ENCODE data around the gene DNAJC16.

DNAJC16 gene

DNA sequence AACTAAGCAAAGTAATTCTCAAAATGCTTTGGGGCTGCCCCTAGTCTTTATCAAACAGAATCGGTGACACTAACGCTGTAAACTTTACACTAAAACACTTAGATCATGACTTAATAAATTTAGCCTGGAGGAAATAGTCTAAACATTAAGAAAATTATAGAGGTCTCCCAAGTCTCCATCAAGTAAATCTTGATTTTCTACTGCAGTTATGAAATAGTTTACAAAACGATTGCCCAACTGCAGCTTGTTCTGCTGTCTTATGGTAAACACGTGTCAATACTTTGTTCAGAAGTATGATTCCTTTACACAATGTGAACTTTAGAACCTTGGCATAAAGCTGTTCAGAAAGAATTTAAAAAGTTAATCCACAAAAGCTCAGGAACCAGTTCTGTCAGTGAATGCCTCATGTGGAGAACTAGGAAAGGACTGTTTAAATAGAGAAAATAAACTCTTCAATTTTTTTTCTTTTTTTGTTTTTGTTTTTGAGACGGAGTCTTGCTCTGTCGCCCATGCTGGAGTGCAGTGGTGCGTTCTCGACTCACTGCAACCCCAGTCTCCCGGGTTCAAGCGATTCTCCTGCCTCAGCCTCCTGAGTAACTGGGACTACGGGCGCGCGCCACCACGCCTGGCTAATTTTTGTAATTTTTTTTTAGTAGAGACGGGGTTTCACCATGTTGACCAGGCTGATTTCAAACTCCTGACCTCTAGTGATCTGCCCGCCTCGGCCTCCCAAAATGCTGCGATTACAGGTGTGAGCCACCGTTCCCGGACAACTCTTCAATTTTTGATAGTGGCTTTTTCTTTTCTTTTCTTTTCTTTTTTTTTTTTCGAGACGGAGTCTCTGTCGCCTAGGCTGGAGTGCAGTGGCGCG, 92.2 kb downstream of the DNAJC16 start:
- no peaks in the 10 kb centered on the region for H3K36me3 ChIP-seq (ENCODE audit: control insufficient read depth, low read depth, low read length)
- no peaks in the 10 kb centered on the region for H3K27me3 ChIP-seq (ENCODE audit: control insufficient read depth, insufficient read depth, low read length)
- H3K9me3 ChIP-seq (ENCODE audit: control insufficient read depth, low read depth, low read length): no peaks in the 10 kb centered on the region
- H3K27ac ChIP-seq (ENCODE audit: low read length): no peak overlapping the region
- H3K4me1 ChIP-seq (ENCODE audit: control insufficient read depth, low read depth, low read length): peaks cover 9% of the 10 kb centered on the region
- H3K9ac ChIP-seq (ENCODE audit: low read length): peak overlapping the region; percentile 90
- H3K4me3 ChIP-seq (ENCODE audit: low read length): peak overlapping the region; percentile 99

DNA sequence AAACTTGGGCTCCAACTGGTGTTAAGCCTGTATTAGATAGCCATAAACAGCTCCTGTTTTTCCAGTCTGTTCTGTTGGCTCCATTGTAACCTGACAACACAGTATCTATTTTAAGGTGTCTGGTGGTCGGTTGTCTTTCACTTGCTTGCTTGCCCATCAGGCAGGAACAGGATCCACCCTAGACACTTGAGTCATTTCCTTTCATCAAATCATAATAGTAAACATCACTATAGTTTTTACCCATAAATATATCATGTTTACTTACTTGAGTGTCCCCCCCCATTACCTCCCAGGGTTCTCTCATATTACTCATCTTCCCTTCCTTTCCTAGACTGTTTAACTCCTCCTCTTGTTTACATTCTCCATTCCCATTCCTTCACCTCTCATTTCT, 93.5 kb downstream of the DNAJC16 start:
- Histone ChIP-seq H3K36me3 (ENCODE audit: control insufficient read depth, low read depth, low read length) (no peaks in the 10 kb centered on the region), H3K27me3 (ENCODE audit: control insufficient read depth, insufficient read depth, low read length) (no peaks in the 10 kb centered on the region), H3K4me3 (ENCODE audit: low read length) (no peak overlapping the region), H3K27ac (ENCODE audit: low read length) (no peak overlapping the region), H3K9me3 (ENCODE audit: control insufficient read depth, low read depth, low read length) (no peaks in the 10 kb centered on the region), H3K4me1 (ENCODE audit: control insufficient read depth, low read depth, low read length) (peaks cover 9% of the 10 kb centered on the region), H3K9ac (ENCODE audit: low read length) (no peak overlapping the region)

DNA sequence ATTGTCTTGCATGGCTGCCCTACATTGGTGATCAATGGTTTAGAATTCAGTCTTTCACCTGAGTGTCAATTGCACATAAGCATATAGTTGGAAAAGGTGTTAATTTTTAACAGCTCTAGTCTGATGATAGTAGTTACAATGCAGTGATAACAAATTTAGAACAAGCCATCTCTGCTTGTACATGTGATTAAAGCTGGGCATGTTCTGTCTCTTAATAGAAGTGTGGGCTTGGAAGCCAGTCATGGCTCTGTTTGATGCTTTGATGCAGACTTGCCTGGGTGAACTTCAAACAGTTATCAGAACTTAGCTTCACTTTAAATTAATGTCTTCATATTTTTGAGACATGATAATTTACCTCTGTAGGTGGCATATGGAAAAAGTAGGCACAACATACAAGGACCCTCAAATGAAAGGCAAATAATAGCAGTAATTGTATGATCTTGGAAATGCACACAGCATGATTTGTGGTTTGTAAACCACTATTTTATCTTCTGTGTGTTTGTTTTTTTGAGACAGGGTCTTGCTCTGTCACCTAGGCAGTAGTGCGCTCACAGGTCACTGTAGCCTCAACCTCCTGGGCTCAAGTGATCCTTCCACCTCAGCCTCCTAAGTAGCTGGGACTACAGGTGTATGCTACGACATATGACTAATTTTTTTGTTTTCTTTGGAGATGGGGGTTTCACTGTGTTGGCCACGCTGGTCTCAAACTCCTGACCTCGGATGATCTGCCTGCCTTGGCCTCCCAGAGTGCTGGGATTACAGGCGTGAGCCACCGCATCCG, 94.4 kb downstream of the DNAJC16 start:
- H3K27ac ChIP-seq (ENCODE audit: low read length): no peak overlapping the region
- H3K9ac ChIP-seq (ENCODE audit: low read length): no peak overlapping the region
- no peaks in the 10 kb centered on the region for H3K27me3 ChIP-seq (ENCODE audit: control insufficient read depth, insufficient read depth, low read length)
- H3K9me3 ChIP-seq (ENCODE audit: control insufficient read depth, low read depth, low read length): no peaks in the 10 kb centered on the region
- no peaks in the 10 kb centered on the region for H3K36me3 ChIP-seq (ENCODE audit: control insufficient read depth, low read depth, low read length)
- peaks cover 9% of the 10 kb centered on the region for H3K4me1 ChIP-seq (ENCODE audit: control insufficient read depth, low read depth, low read length)
- H3K4me3 ChIP-seq (ENCODE audit: low read length): no peak overlapping the region

DNA sequence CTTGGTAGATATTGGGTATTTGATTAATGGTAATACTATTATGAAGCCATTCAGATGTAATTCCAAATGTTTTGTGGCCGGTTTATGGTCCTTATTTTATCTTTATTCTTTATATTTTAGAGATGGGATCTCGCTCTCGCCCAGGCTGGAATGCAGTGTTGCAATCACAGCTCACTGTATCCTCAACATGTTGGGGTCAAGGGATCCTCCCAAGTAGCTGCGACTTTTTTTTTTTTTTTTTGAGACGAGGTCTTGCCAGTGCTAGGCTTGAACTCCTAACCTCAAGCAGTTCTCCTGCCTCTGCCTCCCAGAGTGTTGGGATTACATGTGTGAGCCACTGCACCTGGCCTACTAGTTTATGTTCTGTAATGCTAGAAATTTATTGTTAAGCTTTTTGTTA, 95.3 kb downstream of the DNAJC16 start:
- no peak overlapping the region for H3K9ac ChIP-seq (ENCODE audit: low read length)
- H3K4me1 ChIP-seq (ENCODE audit: control insufficient read depth, low read depth, low read length): peaks cover 6% of the 10 kb centered on the region
- H3K27ac ChIP-seq (ENCODE audit: low read length): no peak overlapping the region

DNA sequence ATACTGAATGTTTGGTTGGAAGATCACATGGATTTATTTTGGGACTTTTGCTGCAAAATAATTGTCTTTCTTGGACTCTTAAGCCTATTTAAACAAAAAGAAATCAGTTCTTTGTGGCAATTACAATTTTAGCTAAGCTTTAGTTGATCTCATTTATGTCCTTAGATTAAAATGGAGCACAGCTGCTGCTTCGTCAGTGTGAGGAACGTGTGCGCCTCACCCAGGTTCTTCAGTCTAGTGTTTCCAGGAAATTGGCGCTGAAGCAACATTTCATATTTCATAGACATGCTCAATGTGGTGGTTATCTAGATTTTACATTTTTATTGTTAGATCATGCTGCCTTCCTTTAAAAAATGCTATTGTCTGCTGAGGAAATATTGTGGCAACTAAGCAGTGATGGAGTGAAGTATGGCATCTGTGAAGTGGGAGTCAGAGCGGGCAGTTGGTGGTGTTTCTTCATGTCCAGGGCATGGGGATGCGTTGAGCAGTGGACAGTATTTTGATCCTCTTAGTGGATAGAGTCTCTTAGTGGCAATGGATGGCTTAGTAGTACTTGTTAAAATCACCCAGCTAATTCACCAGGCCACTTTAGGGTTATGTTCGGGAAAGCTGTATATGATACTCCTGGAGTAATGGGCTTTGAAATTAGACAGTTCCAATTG, 96.2 kb downstream of the DNAJC16 start:
- no peak overlapping the region for H3K4me3 ChIP-seq (ENCODE audit: low read length)
- no peaks in the 10 kb centered on the region for H3K9me3 ChIP-seq (ENCODE audit: control insufficient read depth, low read depth, low read length)
- H3K4me1 ChIP-seq (ENCODE audit: control insufficient read depth, low read depth, low read length): peaks cover 6% of the 10 kb centered on the region
- H3K27ac ChIP-seq (ENCODE audit: low read length): no peak overlapping the region
- no peaks in the 10 kb centered on the region for H3K27me3 ChIP-seq (ENCODE audit: control insufficient read depth, insufficient read depth, low read length)
- H3K36me3 ChIP-seq (ENCODE audit: control insufficient read depth, low read depth, low read length): peaks cover 17% of the 10 kb centered on the region
- H3K9ac ChIP-seq (ENCODE audit: low read length): no peak overlapping the region

More for the DNA sequence above, 95.3 kb downstream of the DNAJC16 start:
- Histone ChIP-seq H3K4me3 (ENCODE audit: low read length) (no peak overlapping the region), H3K36me3 (ENCODE audit: control insufficient read depth, low read depth, low read length) (peaks cover 8% of the 10 kb centered on the region), H3K27me3 (ENCODE audit: control insufficient read depth, insufficient read depth, low read length) (no peaks in the 10 kb centered on the region), H3K9me3 (ENCODE audit: control insufficient read depth, low read depth, low read length) (no peaks in the 10 kb centered on the region)

- Histone ChIP-seq H3K9me3 (ENCODE audit: control insufficient read depth, low read depth, low read length) (no peaks in the 10 kb centered on the region), H3K36me3 (ENCODE audit: control insufficient read depth, low read depth, low read length) (peaks cover 22% of the 10 kb centered on the region), H3K27me3 (ENCODE audit: control insufficient read depth, insufficient read depth, low read length) (no peaks in the 10 kb centered on the region), H3K27ac (ENCODE audit: low read length) (no peak overlapping the region), H3K4me1 (ENCODE audit: control insufficient read depth, low read depth, low read length) (peaks cover 4% of the 10 kb centered on the region), H3K4me3 (ENCODE audit: low read length) (no peak overlapping the region), H3K9ac (ENCODE audit: low read length) (no peak overlapping the region)
Observed at GRCh38 chr1:15623435-15623834, 96.8 kb downstream of the DNAJC16 start.

DNA sequence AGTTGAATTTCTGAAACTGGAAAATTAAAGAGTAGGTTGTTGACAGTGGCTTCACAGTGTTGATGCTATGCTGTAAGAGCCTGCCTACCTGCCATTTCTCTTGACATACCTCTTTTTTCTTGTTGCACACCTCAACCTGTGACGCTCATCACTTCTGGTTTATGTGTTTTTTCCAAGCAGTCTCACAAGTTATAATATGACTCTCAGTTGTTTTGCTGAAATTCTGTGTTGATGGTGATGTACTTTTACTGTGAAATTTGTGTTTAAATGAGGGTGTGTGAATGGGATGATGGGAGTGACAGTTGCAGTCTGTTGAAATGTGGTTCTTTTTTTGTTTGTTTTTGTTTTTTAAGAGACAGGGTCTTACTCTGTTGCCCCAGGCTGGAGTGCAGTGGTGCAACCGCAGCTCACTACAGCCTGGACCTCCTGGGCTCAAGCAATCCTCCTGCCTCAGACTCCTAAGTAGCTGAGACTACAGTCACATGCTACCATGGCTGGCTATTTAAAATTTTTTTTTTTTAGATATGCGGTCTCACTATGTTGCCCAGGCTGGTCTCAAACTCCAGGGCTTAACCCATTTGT, 97.6 kb downstream of the DNAJC16 start:
- Histone ChIP-seq H3K4me3 (ENCODE audit: low read length) (no peak overlapping the region), H3K27me3 (ENCODE audit: control insufficient read depth, insufficient read depth, low read length) (no peaks in the 10 kb centered on the region), H3K27ac (ENCODE audit: low read length) (no peak overlapping the region), H3K9me3 (ENCODE audit: control insufficient read depth, low read depth, low read length) (no peaks in the 10 kb centered on the region), H3K9ac (ENCODE audit: low read length) (no peak overlapping the region), H3K4me1 (ENCODE audit: control insufficient read depth, low read depth, low read length) (no peaks in the 10 kb centered on the region), H3K36me3 (ENCODE audit: control insufficient read depth, low read depth, low read length) (peaks cover 30% of the 10 kb centered on the region)

DNA sequence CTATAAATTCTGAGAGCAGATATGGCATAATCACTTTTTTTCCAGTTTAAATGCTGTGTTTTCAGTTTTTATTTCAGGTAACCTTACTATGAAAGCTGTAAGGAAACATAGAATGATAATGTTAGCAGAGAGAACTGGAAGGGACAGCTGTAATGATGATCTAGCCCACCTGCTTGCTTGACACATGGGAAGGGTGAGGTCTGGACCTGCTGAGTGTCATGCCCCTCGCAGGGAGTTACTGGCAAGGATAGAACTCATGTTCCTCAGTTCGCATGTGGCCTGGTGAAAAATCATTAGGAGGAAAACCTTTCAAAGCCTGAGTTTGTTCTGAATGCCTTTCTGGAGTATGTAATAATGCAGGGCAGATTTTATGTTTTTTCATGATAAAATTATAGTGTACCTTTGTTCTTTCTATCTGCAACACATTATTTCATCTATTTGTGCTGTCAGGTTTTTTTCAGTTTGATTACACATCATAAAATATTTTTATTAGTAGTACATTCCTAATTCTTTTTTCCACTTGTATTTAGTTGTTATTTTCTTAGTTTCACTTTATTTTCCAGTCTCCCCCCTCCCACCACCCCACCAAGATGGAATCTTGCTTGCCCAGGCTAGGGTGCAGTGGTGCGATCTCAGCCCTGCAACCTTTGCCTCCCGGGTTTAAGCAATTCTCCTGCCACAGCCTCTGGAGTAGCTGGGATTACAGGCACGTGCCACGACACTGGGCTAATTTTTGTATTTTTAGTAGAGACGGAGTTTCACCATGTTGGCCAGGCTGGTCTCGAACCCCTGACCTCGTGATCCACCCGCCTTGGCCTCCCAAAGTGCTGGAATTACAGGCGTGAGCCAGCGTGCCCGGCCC, 98.6 kb downstream of the DNAJC16 start:
- no peak overlapping the region for H3K4me3 ChIP-seq (ENCODE audit: low read length)
- no peaks in the 10 kb centered on the region for H3K9me3 ChIP-seq (ENCODE audit: control insufficient read depth, low read depth, low read length)
- no peaks in the 10 kb centered on the region for H3K27me3 ChIP-seq (ENCODE audit: control insufficient read depth, insufficient read depth, low read length)
- H3K9ac ChIP-seq (ENCODE audit: low read length): no peak overlapping the region
- H3K27ac ChIP-seq (ENCODE audit: low read length): no peak overlapping the region
- H3K4me1 ChIP-seq (ENCODE audit: control insufficient read depth, low read depth, low read length): no peaks in the 10 kb centered on the region
- peaks cover 33% of the 10 kb centered on the region for H3K36me3 ChIP-seq (ENCODE audit: control insufficient read depth, low read depth, low read length)

All from iPS-18a (cell line).